ENCODE measurements around the gene EIF4B. TPM values are rescaled to one million over a fixed set of nuclear protein-coding genes. Genes with fewer than 3 reads are reported as not detected.

EIF4B gene
- total RNA-seq, 2 donors from 2014 or later: 596 to 655 TPM

- peak; percentile 73 for DNase-seq
- Mint-ChIP-seq H3K27me3 (ENCODE audit: insufficient read depth) (no peaks in the 10 kb centered on the region), H3K9me3 (no peaks in the 10 kb centered on the region), H3K4me3 (no peak overlapping the region), H3K4me1 (peaks cover 32% of the 10 kb centered on the region), H3K36me3 (ENCODE audit: low read depth) (no peaks in the 10 kb centered on the region), H3K27ac (peak overlapping the region; percentile 87)
- Histone ChIP-seq H3K9me3 (ENCODE audit: control insufficient read depth, low read length) (no peaks in the 10 kb centered on the region), H3K9ac (ENCODE audit: extremely low read depth, low read length, poor library complexity, severe bottlenecking) (peak overlapping the region; percentile 28), H3K27me3 (ENCODE audit: control insufficient read depth, insufficient read depth, low read length, poor library complexity, severe bottlenecking) (no peaks in the 10 kb centered on the region), H3K4me3 (ENCODE audit: low read length) (no peak overlapping the region), H3K4me1 (ENCODE audit: control insufficient read depth, insufficient read depth, low read length) (peaks cover 7% of the 10 kb centered on the region), H3K27ac (ENCODE audit: low read depth, low read length) (peak overlapping the region; percentile 10), H3K36me3 (ENCODE audit: control insufficient read depth, insufficient read depth, low read length) (no peaks in the 10 kb centered on the region)
- TF ChIP-seq CTCF (conservative IDR thresholded peaks at IDR 0.05): no peak
Measured at GRCh38 chr12:52993558-52993869, 12.7 kb upstream of the EIF4B start.

GRCh38 chr12:53004178-53004577 lies 2.1 kb upstream of the EIF4B start:
- Mint-ChIP-seq H3K27ac (peak overlapping the region; percentile 80), H3K27me3 (ENCODE audit: insufficient read depth) (peaks cover 5% of the 10 kb centered on the region), H3K4me1 (peaks cover 24% of the 10 kb centered on the region), H3K9me3 (no peaks in the 10 kb centered on the region), H3K36me3 (ENCODE audit: low read depth) (peaks cover 17% of the 10 kb centered on the region), H3K4me3 (peak overlapping the region; percentile 100)
- no peaks in the 10 kb centered on the region for H3K9me3 ChIP-seq (ENCODE audit: control insufficient read depth, low read length)
- peak; percentile 79 for DNase-seq
- TF ChIP-seq CTCF (conservative IDR thresholded peaks at IDR 0.05): no peak
- H3K9ac ChIP-seq (ENCODE audit: extremely low read depth, low read length, poor library complexity, severe bottlenecking): peak overlapping the region; percentile 88
- peak overlapping the region; percentile 98 for H3K4me3 ChIP-seq (ENCODE audit: low read length)
- peaks cover 10% of the 10 kb centered on the region for H3K36me3 ChIP-seq (ENCODE audit: control insufficient read depth, insufficient read depth, low read length)
- 27 to 53% methylated on average over 4 to 5 of the region's 5 CpGs for WGBS, 2 experiments (ENCODE audit: insufficient coverage in 1 of 2, insufficient read length in 1 of 2)
- H3K27me3 ChIP-seq (ENCODE audit: control insufficient read depth, insufficient read depth, low read length, poor library complexity, severe bottlenecking): no peaks in the 10 kb centered on the region
- H3K27ac ChIP-seq (ENCODE audit: low read depth, low read length): peak overlapping the region; percentile 40
- H3K4me1 ChIP-seq (ENCODE audit: control insufficient read depth, insufficient read depth, low read length): peaks cover 2% of the 10 kb centered on the region

GRCh38 chr12:53004582-53004981 lies 1.7 kb upstream of the EIF4B start:
- H3K36me3 Mint-ChIP-seq (ENCODE audit: low read depth): peaks cover 20% of the 10 kb centered on the region
- Histone ChIP-seq H3K4me3 (ENCODE audit: low read length) (peak overlapping the region; percentile 98), H3K27me3 (ENCODE audit: control insufficient read depth, insufficient read depth, low read length, poor library complexity, severe bottlenecking) (no peaks in the 10 kb centered on the region), H3K36me3 (ENCODE audit: control insufficient read depth, insufficient read depth, low read length) (peaks cover 14% of the 10 kb centered on the region), H3K4me1 (ENCODE audit: control insufficient read depth, insufficient read depth, low read length) (peaks cover 3% of the 10 kb centered on the region), H3K27ac (ENCODE audit: low read depth, low read length) (peak overlapping the region; percentile 40), H3K9me3 (ENCODE audit: control insufficient read depth, low read length) (no peaks in the 10 kb centered on the region), H3K9ac (ENCODE audit: extremely low read depth, low read length, poor library complexity, severe bottlenecking) (peak overlapping the region; percentile 88)
- 56 to 82% methylated on average over 2 of the region's 2 CpGs for WGBS, 2 experiments (ENCODE audit: insufficient coverage in 1 of 2, insufficient read length in 1 of 2)
- peak overlapping the region; percentile 100 for H3K4me3 Mint-ChIP-seq
- H3K9me3 Mint-ChIP-seq: no peaks in the 10 kb centered on the region
- H3K4me1 Mint-ChIP-seq: peaks cover 27% of the 10 kb centered on the region
- DNase-seq: peak; percentile 84
- H3K27me3 Mint-ChIP-seq (ENCODE audit: insufficient read depth): peaks cover 3% of the 10 kb centered on the region
- no peak for TF ChIP-seq CTCF (conservative IDR thresholded peaks at IDR 0.05)
- H3K27ac Mint-ChIP-seq: peak overlapping the region; percentile 80

Measured in endodermal cell (in vitro differentiated cells).